Activated CD4-positive, alpha-beta T cell treated with anti-CD3 and anti-CD28 coated beads, Interleukin-2, amount 10 ng/mL, durations not matched to agents 7 days and 5 days (primary cell): ENCODE measurements around the gene PRKN. TPM values are rescaled to one million over a fixed set of nuclear protein-coding genes. Genes with fewer than 3 reads are reported as not detected.

Experiments
- CTCF ChIA-PET: fragments of 350-600 bp; sonication (Branson Sonifier 250); formaldehyde crosslinking; loops from one replicate; lab custom pipeline; 2021; ENCODE audit warnings: antibody characterized with exemption; lab: Charles Lee
- POLR2A ChIA-PET: fragments of 350-600 bp; sonication (Branson Sonifier 250); formaldehyde crosslinking; loops from one replicate; lab custom pipeline; 2021; ENCODE audit warnings: antibody characterized with exemption; lab: Charles Lee
- DNase-seq: peaks from one replicate; pipeline ENCODE4 v3.0.0-alpha.2; 2020
- H3K27ac Mint-ChIP-seq: one replicate; pipeline ENCODE4 v1.8.0; 2021; ENCODE audit warnings: mild to moderate bottlenecking, moderate library complexity, mixed read lengths
- H3K27me3 Mint-ChIP-seq: one replicate; pipeline ENCODE4 v1.8.0; 2021; ENCODE audit warnings: mixed read lengths
- H3K36me3 Mint-ChIP-seq: one replicate; pipeline ENCODE4 v1.8.0; 2021; ENCODE audit warnings: low read depth, mixed read lengths
- H3K4me1 Mint-ChIP-seq: one replicate; pipeline ENCODE4 v1.8.0; 2021; ENCODE audit warnings: mixed read lengths
- H3K4me3 Mint-ChIP-seq: one replicate; pipeline ENCODE4 v1.8.0; 2021; ENCODE audit warnings: mild to moderate bottlenecking, moderate library complexity, mixed read lengths
- H3K9me3 Mint-ChIP-seq: one replicate; pipeline ENCODE4 v1.8.0; 2021; ENCODE audit warnings: mixed read lengths
- total RNA-seq, 2 experiments: library from RNA; stranded (reverse); gene quantifications; one replicate each; pipeline ENCODE4 v1.2.3, GENCODE V29; 2021

The PRKN gene
- under 1 TPM; 0.77 to 0.94 TPM for total RNA-seq

DNA sequence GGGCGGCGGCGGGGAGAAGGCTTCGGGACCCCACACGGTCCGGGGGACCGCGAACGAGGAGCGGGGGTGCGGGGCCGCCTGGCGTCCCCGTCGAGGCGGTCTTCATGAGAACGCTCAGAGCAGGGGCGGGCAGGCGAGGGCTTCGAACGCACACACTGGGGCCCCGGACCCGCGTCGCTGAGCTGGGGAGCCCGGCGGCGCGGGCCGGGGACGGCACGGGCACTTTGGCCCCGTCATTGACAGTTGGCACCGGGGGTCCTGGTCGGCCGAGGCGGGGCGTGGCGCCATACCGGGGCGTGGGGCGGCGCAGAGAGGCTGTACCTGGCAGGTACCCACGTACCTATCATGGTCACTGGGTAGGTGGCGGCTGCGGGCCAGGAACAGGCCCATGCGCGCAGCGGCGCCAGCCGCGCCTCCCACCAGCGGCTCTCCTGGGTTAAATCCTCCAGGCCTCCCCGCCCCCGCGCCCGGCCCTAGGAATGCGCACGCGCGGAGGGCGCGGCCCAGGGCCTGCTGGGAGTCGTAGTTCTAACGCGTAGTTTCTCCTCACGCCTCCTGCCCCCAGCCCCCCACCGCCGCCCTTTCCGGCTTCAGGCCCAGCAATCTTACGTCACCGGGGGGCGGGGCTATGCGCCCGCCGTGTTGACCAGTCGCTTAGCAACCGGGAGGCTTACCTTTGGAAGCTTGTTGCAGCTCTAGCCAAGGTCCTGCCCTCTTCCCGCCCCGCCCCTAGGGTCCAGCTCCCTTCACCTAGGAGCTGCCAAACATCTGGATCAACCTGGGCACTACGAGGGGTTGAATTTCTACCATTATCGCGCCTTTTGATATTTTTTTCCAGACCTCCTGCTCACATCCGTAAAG lies at the start of gene PRKN, which contains the start of gene PACRG:
Gene PRKN, minus strand, starts transcription at position 445 of the 861 bp plus-strand sequence.
Gene PACRG, plus strand, starts transcription at position 653 of the 861 bp plus-strand sequence.
- Mint-ChIP-seq H3K4me1 (peaks cover 12% of the 10 kb centered on the region), H3K9me3 (no peaks in the 10 kb centered on the region), H3K27me3 (no peaks in the 10 kb centered on the region), H3K27ac (peak within 1 kb of the TSS; percentile 93), H3K4me3 (peak within 1 kb of the TSS; percentile 92), H3K36me3 (no peaks in the 10 kb centered on the region)
- ChIA-PET POLR2A (no interaction called here), CTCF (no interaction called here)
- DNase-seq = peak; percentile 96

DNA sequence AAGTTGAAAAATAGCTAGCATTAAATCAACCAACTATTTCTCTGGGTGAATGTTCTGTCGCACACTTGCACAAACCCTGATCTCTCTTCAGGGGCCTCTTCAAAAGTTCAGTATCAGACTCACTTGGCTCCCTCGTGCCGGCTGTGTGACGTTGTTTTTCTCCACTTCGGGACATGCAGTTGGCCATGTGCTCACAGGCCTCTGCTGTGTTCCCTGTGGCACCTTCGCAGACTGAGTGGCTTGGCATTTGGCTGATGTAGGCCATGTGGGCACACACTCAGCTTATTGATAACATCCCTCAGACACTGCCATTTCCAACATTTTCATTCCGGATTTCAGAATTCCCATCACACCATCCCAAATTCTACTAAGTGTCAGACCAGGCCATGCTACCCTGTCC lies 49.5 kb upstream of the PRKN start:
- Mint-ChIP-seq H3K36me3 (no peaks in the 10 kb centered on the region), H3K27me3 (no peaks in the 10 kb centered on the region), H3K4me3 (no peak overlapping the region), H3K27ac (no peak overlapping the region), H3K9me3 (peaks cover 9% of the 10 kb centered on the region), H3K4me1 (no peaks in the 10 kb centered on the region)
- CTCF ChIA-PET = no interaction called here
- POLR2A ChIA-PET = interaction anchor here (0.6 kb wide), 1 partner anchor 1537 kb away, joined by 3 read pairs; no protein-coding TSS in a partner anchor
- DNase-seq = no peak

DNA sequence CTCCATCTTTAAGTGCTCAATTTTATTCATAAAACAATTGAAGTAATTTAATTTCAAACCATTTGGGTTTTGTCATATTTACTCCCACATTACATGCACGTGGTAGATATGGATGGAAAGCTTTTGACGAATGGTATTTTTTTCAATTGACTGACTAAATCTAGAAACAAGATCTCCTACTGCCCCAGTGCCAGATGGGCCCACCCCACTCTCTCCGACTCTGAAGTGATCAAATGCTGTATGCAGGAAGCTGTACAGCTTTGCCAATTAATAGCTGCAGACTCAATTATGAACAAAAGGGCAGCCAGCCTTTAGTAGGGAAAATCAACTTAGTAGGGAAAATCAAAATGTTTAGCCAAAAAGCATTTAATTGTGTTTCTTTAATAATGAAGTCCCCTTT lies 46.4 kb upstream of the PRKN start:
- H3K36me3 Mint-ChIP-seq = no peaks in the 10 kb centered on the region
- H3K27me3 Mint-ChIP-seq = no peaks in the 10 kb centered on the region
- no peak overlapping the region for H3K27ac Mint-ChIP-seq
- peaks cover 3% of the 10 kb centered on the region for H3K9me3 Mint-ChIP-seq
- no peak overlapping the region for H3K4me3 Mint-ChIP-seq
- ChIA-PET CTCF (no interaction called here), POLR2A (no interaction called here)
- H3K4me1 Mint-ChIP-seq = no peaks in the 10 kb centered on the region
- DNase-seq = no peak

DNA sequence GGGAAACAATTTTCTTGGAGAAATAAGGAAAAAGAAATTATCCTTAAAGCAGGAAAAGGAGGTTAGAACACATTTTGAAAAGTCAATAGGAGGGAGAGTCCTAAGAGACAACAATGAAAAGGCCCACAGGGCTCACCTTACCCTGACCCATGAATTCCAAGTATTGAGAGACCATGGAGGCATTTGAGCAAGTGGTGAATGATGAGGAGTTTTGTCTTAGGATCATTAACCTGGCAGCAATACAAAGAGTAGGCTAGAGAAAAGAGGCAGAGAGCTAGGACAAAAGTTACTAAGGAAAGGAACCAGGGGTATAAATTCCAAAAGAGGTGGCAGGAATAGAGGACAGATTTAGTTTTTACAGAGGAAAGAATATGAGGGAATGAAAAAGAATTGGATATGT lies 44.9 kb upstream of the PRKN start:
- Mint-ChIP-seq H3K9me3 (peaks cover 1% of the 10 kb centered on the region), H3K4me1 (no peaks in the 10 kb centered on the region), H3K27me3 (no peaks in the 10 kb centered on the region), H3K27ac (no peak overlapping the region), H3K36me3 (no peaks in the 10 kb centered on the region), H3K4me3 (no peak overlapping the region)
- no peak for DNase-seq
- POLR2A ChIA-PET = no interaction called here
- CTCF ChIA-PET = no interaction called here

DNA sequence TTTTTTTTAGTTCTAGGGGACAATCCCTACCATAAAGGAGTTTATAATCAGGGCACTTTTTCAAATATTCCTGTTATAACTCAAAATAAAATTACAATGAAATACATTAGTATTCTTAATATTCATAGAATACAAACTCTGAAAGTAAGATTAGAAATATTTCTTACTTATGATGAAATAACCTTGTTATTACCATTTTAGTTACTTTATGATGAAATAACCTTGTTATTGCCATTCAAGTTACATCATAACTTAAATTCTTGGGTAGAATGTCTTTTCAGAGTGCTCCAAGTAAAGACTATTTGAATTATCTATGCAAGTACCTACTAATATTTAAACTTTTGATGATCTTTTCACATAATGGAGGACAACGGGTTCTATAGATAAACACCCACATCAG lies 43.4 kb upstream of the PRKN start:
- no peaks in the 10 kb centered on the region for H3K36me3 Mint-ChIP-seq
- no peaks in the 10 kb centered on the region for H3K27me3 Mint-ChIP-seq
- H3K27ac Mint-ChIP-seq = no peak overlapping the region
- H3K9me3 Mint-ChIP-seq = peaks cover 1% of the 10 kb centered on the region
- no peaks in the 10 kb centered on the region for H3K4me1 Mint-ChIP-seq
- ChIA-PET CTCF (no interaction called here), POLR2A (no interaction called here)
- no peak for DNase-seq
- H3K4me3 Mint-ChIP-seq = no peak overlapping the region

DNA sequence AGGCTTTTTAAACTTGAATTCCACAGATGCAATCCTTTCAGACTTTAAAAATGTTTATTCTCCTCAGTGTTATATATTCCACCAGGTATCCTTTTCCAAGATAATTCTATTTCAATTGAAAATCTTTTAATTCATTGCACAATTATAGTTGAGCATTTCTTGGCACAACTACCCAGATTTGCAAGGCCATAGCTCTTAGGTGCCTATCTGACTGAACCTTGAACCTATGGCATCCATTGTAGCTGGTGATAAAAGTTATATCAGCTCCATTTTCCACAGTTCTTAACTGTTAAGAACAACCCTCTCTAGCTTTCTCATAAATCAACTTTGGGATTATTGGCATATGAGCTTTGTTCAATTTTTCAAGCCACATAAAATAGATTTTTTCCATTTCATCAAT lies 42.6 kb upstream of the PRKN start:
- H3K27me3 Mint-ChIP-seq = no peaks in the 10 kb centered on the region
- CTCF ChIA-PET = interaction anchor here (1.0 kb wide), 1 partner anchor 10 kb away, joined by 3 read pairs; no protein-coding TSS in a partner anchor
- no peak overlapping the region for H3K4me3 Mint-ChIP-seq
- no peaks in the 10 kb centered on the region for H3K36me3 Mint-ChIP-seq
- POLR2A ChIA-PET = no interaction called here
- peaks cover 1% of the 10 kb centered on the region for H3K9me3 Mint-ChIP-seq
- H3K27ac Mint-ChIP-seq = no peak overlapping the region
- no peaks in the 10 kb centered on the region for H3K4me1 Mint-ChIP-seq
- DNase-seq = no peak

DNA sequence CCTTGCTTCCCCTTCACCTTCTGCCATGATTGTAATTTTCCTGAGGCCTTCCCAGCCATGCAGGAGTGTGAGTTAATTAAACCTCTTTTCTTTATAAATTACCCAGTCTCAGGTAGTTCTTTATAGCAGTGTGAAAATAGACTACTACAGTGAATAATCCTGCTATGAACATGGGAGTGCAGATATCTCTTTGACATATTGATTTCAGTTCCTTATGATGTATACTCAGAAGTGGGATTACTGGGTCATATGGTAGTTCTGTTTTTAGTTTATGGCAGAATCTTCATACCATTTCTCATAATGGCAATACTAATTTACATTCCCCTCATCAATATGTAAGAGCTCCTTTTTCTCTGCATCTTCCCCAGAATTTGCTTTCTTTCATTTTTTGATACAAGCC lies 26.2 kb upstream of the PRKN start:
- POLR2A ChIA-PET = no interaction called here
- H3K27ac Mint-ChIP-seq = no peak overlapping the region
- H3K27me3 Mint-ChIP-seq = no peaks in the 10 kb centered on the region
- no peaks in the 10 kb centered on the region for H3K9me3 Mint-ChIP-seq
- CTCF ChIA-PET = no interaction called here
- no peak overlapping the region for H3K4me3 Mint-ChIP-seq
- no peaks in the 10 kb centered on the region for H3K36me3 Mint-ChIP-seq
- DNase-seq = no peak
- H3K4me1 Mint-ChIP-seq = no peaks in the 10 kb centered on the region

DNA sequence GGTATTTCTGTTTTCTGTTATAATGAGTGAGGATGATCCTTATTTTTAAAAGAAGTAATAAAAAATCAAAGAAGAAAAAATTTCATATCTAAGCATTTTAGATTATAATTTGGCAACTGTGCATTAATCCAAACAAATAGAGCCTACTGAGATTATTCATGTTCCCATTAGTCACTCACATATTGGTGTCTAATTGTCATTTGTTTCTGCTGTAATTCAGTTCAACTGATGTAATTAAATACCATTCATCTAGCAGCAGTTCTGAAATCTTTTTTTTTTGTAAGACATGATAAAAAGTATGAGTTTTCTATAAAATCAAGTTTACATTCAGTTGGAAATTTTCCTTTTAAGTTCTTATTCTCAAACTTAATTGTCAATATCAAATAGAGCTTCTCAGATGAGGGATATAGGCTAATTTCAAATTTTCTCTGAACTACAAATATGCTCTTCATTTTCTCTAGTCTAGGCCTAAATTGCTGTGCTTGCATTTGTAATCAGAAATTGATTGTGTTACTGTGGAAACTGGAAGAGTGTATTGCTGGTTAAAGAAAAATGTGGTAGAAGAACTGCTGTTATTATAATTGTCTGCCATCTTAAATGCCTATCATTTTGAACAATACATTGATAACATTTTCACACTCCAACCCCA lies 23.8 kb upstream of the PRKN start:
- no peak for DNase-seq
- POLR2A ChIA-PET = no interaction called here
- CTCF ChIA-PET = no interaction called here
- Mint-ChIP-seq H3K4me1 (no peaks in the 10 kb centered on the region), H3K9me3 (no peaks in the 10 kb centered on the region), H3K4me3 (no peak overlapping the region), H3K36me3 (no peaks in the 10 kb centered on the region), H3K27ac (no peak overlapping the region), H3K27me3 (no peaks in the 10 kb centered on the region)

DNA sequence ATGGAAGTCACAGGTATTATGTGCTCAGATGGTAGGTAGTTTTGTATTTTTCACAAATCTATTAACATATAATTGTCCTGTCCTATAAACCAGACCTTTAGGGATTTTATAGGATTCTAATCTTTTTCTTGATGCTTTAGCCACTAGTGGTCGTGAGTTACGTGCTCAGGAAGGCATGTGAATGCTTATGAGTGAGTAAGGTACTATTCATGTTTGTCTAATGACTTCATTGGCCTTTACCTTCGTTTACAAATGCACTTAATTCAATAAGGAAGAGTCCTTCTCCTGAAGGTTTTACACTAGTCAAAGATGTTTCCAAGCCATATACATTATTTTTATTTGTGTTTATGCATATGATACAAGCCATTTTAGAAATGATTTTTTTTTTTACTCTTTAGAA lies 23.2 kb upstream of the PRKN start:
- H3K4me1 Mint-ChIP-seq = no peaks in the 10 kb centered on the region
- CTCF ChIA-PET = no interaction called here
- H3K27me3 Mint-ChIP-seq = no peaks in the 10 kb centered on the region
- DNase-seq = no peak
- POLR2A ChIA-PET = no interaction called here
- no peak overlapping the region for H3K4me3 Mint-ChIP-seq
- no peaks in the 10 kb centered on the region for H3K36me3 Mint-ChIP-seq
- no peaks in the 10 kb centered on the region for H3K9me3 Mint-ChIP-seq
- H3K27ac Mint-ChIP-seq = no peak overlapping the region

DNA sequence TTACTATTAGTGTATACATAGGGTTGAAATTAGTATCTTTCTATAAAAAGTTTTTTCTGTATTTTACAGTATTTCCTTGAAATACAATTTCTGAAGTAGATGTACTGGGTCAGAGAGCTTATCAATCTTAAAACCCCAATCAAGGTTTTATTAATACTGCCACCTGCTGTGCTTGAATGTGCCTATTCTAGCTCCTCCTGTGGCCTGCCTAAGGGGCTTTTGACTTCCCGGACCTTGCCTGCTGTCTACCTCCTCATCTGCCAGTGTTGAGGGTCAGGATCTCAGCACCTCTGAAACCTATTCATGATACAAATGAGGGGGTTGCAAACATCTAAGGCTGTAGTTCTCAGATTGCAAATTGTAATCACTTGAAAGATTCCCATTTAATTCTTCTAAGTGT lies 9.4 kb upstream of the PRKN start:
- Mint-ChIP-seq H3K9me3 (no peaks in the 10 kb centered on the region), H3K27me3 (no peaks in the 10 kb centered on the region), H3K4me1 (peaks cover 6% of the 10 kb centered on the region), H3K27ac (no peak overlapping the region), H3K36me3 (peaks cover 4% of the 10 kb centered on the region), H3K4me3 (no peak overlapping the region)
- no peak for DNase-seq
- POLR2A ChIA-PET = no interaction called here
- CTCF ChIA-PET = no interaction called here

DNA sequence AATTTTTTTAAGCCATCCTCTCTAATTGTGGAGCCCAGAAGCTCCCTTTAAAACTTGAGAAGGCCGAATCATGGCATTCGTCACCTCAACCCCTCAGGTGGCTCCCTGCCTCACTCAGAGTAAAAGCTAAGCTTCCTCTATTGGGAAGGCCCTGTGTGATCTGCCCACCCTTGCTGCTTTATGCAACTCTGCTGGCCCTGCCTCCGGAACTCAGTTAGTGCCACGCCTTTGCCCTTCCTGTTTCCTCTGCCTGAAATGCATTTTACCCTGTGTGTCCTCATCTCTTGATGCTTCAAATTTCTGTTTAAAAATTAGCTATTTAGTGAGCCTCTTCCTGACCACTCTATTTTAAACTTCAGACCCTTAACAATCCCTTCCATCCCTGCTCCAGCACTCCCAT lies 5.9 kb upstream of the PRKN start:
- Mint-ChIP-seq H3K36me3 (peaks cover 4% of the 10 kb centered on the region), H3K9me3 (no peaks in the 10 kb centered on the region), H3K27ac (peak overlapping the region; percentile 66), H3K27me3 (no peaks in the 10 kb centered on the region), H3K4me1 (peaks cover 6% of the 10 kb centered on the region), H3K4me3 (no peak overlapping the region)
- POLR2A ChIA-PET = no interaction called here
- DNase-seq = peak; percentile 15
- CTCF ChIA-PET = no interaction called here

DNA sequence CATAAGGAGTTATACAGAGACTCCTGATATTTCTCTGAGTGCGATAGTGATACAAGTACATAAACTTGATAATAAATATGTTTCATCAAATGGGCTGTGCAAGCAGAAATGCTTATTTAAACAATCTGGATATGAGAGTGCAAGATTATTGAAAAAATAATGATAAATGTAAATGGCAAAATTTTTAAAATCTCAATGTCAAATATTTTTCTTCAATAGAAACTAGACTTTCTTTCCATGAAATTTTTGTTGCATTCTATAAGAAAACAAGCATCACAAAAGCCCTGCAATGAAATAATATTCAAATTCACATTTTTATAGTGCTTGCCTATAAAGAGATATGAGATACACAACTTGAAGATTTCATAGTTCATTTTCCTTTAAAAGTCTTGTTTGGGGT lies 2.9 kb upstream of the PRKN start:
- Mint-ChIP-seq H3K9me3 (no peaks in the 10 kb centered on the region), H3K36me3 (peaks cover 4% of the 10 kb centered on the region), H3K27ac (no peak overlapping the region), H3K4me1 (peaks cover 17% of the 10 kb centered on the region), H3K4me3 (no peak overlapping the region), H3K27me3 (no peaks in the 10 kb centered on the region)
- no peak for DNase-seq
- ChIA-PET POLR2A (no interaction called here), CTCF (no interaction called here)

DNA sequence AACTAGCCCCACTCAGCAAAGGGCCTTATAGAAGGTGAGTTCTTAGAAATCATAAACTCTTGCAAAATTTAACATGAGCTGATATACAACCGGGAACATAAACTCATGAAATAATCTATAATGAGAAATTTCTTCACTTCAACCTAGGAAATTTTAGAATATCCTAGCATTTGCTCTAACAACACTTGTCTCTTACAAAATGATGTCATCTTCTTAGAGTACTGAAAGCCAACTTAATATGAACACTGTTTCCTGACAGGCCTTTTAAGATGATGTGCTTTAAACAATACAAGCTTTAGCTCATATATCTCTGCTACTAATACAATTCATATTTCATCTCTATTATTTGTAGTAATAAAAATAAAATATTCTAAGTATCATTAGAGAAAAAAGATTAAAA lies 1.1 kb upstream of the PRKN start:
- no peaks in the 10 kb centered on the region for H3K27me3 Mint-ChIP-seq
- peaks cover 3% of the 10 kb centered on the region for H3K36me3 Mint-ChIP-seq
- no peak for DNase-seq
- CTCF ChIA-PET = no interaction called here
- no peaks in the 10 kb centered on the region for H3K9me3 Mint-ChIP-seq
- no peak overlapping the region for H3K27ac Mint-ChIP-seq
- POLR2A ChIA-PET = no interaction called here
- H3K4me1 Mint-ChIP-seq = peaks cover 16% of the 10 kb centered on the region
- H3K4me3 Mint-ChIP-seq = no peak overlapping the region
